Measurements from ENCODE around the gene CYTH3.
A peak's percentile ranks its signal among the peaks of the same experiment; 100 is the strongest.
"Not testable (repeated sequence)": the region's sequence is repeated elsewhere in the genome, so short reads cannot be mapped to it uniquely, and the experiment has no call there.

CYTH3 gene, protein sequence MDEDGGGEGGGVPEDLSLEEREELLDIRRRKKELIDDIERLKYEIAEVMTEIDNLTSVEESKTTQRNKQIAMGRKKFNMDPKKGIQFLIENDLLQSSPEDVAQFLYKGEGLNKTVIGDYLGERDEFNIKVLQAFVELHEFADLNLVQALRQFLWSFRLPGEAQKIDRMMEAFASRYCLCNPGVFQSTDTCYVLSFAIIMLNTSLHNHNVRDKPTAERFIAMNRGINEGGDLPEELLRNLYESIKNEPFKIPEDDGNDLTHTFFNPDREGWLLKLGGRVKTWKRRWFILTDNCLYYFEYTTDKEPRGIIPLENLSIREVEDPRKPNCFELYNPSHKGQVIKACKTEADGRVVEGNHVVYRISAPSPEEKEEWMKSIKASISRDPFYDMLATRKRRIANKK

DNA sequence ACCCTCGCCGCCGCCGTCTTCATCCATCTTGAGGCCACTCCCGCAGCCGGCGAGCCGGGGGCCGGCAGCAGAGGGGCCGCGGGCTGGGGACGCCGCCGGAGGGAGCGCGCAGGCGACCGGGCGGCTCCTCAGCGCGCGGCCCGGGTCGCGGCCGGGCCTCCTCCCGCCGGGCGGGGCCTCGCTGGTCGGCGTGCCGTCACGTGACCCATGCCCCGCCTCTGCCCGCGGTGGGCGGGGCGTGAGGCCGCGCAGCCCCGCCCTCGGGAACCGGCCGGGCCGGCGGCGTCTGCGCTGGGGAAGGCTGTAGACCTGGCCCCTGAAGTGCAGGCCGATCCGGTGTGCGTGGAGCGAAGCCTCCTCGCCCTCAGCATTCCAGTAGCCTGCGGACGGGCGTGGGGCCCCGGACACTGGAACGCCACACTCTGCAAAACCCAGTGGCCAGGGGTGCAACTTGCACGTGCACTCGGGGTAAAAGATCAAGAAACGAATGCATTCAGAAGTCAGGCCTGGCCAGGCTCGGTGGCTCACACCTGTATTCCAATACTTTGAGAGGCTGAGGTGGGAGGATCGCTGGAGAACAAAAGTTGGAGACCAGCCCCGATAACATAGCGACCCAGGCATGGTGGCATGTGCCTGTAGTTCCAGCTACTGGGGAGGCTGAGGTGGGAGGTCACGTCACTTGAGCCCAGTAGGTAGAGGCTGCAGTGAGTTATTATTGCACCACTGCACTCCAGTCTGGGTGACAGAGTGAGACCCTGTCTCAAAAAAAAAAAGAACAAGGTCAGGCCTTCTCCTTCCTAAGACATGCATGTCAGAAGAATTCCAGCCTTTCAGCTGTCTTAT is at the start of gene CYTH3:
CYTH3 (minus strand) TSS at position 144 of the 843 bp plus-strand sequence; CDS start at position 27, 117 bp downstream.
- DNase-seq: peak; percentile 52

DNA sequence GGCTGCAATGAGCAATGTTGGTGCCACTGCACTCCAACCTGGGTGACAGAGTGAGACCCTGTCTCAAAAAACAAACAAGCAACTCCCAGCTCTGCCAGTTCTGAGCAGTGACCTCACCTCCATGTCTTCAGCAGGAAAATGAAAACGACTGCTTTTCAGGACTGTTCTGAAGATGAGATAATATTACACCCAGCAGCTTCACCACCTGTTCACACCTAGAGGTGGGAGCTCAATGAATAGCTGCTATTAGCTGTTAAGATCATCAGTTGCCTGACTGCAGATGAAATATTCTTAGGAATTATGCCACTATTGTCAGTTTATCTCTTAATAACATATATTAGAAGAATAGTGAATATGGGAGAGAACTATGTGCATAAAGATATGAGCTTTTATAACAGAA is 48.4 kb upstream of the CYTH3 start:
- DNase-seq: peak; percentile 81

DNA sequence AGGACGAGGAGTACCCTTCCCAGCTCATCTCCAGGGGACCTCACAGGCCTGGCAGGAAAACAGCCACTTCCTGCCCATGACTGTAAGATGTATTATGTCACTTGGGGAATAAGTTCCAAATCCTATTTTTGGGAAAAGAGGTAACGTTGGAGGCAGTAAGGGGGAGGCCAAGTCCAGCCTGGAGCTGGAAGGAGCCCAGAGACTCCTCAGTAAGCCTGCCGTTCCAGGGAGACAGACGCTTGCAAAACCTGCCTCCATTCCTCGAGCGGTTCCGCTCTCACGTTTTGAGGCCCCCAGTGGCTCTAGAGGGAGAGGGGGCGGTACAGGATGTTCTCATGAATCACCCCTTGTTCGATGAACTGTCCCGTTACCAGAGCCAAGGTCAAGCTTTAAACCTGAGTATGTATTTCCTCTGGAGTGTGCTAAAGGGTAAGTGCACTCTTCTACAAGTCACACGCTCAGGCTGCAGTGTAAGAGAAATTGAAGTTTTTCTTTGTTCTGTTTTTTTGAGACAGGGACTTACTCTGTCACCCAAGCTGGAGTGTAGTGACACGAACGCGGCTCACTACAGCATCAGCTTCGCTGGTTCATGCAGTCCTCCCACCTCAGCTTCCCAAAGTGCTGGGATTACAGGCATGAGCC is 45.5 kb upstream of the CYTH3 start:
- DNase-seq: no peak

DNA sequence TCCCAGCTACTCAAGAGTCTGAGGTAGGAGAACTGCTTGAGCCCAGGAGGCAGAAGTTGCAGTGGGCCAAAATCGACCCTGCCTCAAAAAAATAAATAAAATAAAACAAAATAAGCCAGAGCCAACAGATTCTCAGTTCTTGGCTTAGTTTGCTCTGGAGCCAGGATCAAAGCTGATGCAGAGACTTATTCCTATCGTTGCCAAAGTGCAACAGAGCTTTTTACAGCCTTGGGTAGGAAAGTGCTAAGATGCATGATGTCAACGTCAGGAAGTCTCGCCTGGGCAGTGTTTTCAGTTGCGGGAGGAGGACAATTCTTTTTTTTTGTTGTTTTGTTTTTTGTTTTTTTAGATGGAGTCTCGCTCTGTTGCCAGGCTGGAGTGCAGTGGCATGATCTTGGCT is 43.8 kb upstream of the CYTH3 start:
- DNase-seq: no peak

DNA sequence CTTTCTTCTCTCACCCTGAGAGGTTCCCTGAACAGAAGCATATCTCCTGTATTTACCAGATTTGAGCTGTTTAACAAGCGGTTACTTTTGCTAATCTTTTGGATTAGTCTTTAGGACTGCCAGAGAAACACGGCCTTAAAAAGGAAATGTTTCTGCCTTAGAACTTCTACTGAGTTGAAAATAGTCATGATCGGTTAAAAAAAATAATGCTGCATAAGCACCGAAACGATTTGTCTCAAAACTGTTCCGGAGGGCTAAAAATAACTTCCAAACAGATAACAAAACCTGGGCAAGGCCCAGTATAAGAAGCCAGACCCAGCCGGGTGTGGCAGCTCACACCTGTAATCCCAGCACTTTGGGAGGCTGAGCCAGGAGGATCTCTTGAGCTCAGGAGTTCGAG is 43.3 kb upstream of the CYTH3 start:
- no peak for DNase-seq

DNA sequence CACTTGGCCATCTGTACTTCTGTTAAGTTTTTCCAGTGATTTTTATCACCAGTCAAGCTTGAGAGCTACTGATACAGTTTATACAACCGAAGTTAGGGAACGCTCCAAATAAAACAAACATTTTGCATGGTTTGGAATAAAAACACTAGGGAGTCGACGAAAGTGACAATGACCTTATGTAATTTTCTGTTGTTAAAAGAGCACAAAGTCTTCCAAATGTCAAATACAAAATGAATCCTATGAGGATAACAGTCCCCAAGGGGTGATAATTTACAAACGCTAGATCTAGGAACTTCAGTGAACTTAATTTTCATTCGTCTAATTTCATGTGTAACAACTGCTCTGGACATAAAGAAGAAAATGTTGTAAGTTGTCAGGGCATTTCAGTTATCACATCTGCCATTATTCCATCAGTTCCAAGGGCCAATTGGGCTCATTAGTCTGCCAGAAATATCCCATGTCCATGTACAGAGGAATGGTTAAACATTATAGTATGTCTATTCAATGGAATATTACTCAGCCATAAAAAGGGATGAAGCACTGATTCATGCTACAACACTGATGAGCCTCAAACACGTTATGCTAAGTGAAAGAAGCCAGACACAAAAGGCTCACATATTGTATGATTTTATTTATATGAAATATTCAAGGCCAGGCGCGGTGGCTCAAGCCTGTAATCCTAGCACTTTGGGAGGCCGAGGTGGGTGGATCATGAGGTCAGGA is 38.0 kb upstream of the CYTH3 start:
- DNase-seq: no peak

DNA sequence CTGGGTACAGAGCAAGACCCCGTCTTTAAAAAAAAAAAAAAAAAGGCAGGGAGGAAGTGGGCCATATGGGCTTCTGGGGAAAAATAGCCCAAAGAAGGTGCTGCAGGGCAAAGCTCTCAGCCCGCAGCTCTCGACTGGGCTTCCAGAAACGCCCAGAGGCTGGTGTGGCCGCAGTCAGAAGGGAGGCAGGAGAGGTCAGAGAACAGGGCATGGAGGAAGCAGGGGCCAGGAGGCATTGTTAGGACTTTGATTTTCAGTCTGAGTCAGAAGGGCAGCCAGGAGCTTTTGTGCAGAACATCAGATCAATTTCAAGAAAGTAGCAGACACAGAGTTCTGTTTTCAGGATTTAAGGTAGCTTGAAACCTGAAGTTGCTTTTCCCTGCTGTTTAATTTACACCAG is 35.3 kb upstream of the CYTH3 start:
- DNase-seq: no peak

DNA sequence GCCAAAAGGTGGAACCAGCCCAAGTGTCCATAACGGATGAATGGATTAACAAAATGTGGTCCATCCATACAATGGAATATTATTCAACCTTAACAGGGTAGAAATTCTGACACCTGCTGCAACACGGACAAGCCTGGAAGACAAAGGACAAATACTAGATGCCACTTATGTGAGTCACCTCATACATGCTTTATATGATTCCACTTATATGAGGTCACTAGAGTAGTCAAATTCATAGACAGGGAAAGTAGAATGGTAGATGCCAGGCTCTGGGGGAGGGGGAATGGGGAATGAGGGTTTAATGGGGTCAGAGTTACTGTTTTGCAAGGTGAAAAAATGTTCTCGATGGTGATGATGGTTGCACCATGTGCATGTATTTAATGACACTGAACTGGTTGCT is 34.0 kb upstream of the CYTH3 start:
- DNase-seq: no peak

DNA sequence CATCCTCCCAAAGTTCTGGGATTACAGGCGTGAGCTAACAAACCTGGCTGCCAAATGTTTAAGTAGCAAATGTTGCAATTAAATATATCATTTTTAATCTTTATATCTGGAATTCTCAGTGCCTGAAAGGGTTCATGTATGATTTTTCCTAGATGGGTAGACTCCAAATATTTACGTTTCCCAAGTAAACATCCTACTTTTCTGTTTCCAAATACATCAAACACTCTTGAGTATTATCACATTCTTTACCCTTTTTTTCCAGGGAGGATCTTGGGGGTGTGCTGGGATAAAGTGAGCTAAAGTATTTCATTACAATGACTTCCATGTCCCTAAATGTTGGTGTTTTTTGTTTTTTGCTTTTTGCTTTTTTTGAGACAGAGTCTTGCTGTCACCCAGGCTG is 32.9 kb upstream of the CYTH3 start:
- no peak for DNase-seq

DNA sequence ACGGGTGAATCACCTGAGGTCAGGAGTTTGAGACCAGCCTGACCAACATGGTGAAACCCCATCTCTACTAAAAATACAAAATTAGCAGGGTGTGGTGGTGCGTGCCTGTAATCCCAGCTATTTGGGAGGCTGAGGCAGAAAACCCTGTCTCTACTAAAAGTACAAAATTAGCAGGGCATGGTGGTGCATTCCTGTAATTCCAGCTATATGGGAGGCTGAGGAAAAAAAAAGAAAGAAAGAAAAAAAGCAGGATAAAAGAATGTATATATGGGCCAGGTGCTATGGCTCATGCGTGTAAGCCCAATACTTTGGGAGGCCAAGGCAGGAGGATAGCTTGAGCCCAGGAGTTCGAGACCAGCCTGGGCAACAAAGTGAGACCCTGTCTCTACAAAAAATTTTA is 29.0 kb upstream of the CYTH3 start:
- DNase-seq: not testable (repeated sequence)

DNA sequence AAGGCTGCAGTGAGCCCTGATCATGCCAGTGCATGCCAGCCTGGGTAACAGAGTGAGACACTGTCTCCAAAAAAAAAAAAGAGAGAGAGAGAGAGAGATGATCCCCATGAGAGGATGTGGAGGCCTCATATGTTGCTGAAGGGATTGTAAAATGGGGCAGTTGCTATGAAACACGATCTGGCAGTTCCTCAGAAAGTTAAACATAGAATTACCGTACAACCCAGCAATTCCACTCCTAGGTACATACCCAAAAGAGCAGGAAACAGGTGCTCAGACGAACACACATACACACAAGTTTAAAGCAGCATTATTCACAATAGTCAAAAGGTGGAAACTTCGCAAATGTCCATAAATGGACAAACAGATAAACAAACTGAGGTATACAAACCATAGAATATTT is 27.4 kb upstream of the CYTH3 start:
- peak; percentile 55 for DNase-seq

DNA sequence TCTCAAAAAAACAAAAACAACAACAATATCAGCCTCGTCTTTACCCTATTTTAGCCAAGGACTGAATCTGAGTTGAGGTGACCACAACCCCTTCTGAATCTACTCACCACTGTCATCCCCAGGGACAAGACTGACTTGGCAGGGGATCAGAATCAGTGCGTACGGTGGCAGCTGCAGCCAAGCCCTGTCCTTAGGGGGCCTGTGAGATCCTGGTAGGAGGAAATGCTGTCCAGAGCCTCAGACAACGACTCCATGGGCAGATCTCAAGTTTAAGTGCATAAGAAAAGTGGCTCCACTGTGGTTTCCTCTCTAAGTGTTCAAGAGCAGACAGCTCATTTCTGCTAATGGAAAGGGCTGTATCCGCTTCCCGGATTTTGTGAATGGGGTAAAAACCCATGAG is 22.4 kb upstream of the CYTH3 start:
- DNase-seq: no peak

DNA sequence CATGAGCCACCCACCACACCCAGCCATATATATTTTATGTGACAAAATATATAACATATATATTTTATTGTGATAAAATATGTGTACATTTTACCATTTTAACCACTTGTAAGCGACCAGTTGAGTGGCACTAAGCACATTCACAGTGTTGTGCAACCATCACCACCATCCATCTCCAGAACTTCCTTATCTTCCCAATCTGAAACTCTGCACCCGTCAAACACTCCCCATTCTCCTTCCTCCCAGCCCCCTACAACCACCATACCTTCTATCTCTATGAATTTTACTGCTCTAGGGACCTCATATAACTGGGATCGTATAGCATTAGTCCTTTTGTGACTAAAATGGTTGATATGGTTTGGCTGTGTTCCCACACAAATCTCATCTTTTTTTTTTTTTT is 20.8 kb upstream of the CYTH3 start:
- DNase-seq: no peak

DNA sequence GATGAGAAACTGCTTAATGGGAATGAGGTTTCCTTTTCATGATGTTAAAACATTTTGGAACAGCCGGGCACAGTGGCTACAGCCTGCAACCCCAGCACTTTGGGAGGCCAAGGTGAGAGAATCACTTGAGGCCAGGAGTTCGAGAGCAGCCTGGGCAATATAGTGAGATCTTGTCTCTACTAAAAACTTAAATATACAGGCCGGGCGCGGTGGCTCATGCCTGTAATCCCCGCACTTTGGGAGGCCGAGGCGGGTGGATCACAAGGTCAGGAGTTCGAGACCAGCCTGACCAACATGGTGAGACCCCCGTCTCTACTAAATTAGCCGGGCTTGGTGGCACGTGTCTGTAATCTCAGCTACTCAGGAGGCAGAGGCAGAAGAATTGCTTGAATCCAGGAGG is 19.5 kb upstream of the CYTH3 start:
- not testable (repeated sequence) for DNase-seq

DNA sequence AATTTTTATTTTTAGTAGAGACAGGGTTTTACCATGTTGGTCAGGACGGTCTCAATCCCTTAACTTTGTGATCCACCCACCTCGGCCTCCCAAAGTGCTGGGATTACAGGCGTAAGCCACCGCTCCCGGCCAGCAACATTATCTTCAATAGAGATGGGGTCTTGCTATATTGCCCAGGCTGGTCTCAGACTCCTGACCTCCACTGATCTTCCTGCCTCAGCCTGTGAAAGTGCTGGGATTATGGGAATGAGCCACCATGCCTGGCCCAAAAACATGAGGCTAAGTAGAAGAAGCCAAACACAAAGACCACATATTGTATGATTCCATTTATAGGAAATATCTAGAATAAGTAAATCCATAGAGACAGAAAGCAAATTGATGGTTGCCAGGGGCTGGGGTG is 19.1 kb upstream of the CYTH3 start:
- no peak for DNase-seq

DNA sequence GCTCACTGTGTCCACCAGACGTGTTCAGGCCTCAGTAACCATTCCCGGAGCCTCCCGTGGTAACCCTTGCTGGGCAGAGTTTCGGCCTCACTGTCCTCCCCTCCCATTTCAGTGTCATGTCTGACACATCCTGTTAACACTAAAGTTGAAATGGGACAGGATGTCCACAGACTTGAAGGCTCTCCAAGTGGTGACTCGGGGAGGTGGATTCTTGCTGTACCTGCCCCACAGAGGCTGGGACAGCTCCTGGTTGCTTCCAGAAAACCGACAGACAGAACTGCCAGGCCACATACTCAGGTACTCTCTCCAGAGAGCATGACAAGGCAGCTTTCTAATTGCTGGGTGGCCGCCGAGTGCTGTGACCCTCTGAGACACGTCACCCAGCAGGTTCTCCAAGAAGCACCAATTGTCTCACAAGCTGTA is 17.9 kb upstream of the CYTH3 start:
- DNase-seq: no peak

DNA sequence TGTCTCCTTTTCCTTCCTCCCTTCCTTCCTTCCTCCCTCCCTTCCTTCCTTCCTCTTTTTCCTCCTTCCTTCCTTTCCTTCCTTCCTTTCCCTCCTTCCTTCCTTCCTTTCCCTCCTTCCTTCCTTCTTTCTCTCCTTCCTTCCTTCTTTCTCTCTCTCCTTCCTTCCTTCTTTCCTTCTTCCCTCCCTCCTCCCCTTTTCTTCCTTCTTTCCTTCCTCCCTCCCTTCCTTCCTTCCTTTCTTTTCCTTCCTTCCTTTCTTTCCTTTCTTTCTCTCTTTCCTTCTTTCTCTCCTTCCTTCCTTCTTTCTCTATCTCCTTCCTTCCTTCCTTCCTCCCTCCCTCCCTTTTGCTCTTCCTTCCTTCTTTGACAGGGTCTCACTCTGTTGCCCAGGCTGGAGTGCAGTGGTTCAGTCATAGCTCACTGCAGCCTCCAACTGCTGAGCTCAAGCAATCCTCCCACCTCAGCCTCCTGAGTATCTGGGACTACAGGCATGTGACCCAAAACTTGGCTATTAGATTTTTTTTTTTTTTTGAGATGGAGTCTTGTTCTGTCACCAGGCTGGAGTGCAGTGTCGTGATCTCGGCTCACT is 15.9 kb upstream of the CYTH3 start:
- no peak for DNase-seq

DNA sequence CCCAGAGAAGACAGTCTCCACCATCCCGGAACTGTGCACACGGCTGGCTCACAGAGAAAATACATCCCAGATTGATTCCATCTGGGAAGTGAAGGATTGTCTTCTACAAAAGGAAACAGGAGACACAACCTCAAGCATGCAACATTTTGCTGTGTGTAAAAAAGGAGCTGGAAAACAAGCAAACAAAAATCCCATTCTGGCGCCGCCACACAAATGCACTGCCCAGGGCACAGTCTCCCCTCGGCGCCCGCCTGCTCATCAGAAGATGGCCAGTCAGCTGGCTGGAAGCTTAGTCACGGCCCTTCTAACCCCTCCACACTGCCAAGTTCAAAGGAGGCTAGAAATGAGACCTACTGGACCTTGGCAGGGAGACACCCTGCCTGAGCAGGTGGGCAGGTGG is 14.1 kb upstream of the CYTH3 start:
- no peak for DNase-seq

DNA sequence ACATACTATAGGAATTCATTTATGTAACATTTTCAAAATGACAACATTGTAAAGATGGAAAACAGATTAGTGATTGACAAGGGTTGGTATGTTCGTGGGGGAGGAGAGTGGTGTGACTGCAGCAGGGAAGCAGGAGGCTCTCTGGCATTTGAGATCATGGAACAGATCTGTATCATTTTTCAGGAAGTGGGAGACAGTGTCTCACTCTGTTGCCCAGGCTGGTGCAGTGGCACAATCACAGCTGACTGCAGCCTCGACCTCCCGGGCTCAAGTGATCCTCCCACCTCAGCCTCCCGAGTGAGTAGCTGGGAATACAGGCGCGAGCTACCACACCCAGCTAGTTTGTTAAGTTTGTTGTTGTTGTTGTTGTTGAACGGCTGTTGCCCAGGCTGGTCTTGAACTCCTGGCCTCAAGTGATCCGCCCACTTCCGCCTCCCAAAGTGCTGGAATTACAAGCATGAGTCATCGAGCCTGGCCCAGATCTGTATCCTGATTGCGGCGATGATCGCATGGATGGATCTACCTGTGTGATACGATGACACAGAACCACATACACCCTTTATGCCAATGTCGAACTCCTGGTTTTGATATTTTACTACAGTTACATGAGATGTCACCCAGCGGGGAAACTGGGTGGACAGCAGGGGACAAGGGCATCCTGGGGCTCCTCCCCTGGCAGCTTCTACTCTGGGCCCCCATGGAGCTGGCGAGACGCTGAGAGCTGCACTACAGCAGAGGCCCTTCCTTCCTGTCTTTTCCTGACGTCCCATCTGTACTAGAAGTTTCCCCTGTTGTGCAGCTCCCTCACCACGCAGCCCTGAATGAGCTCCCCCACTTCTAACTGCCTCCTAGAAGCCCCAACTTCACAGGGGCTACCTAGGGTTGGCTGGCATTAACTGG is 12.3 kb upstream of the CYTH3 start:
- DNase-seq: no peak

DNA sequence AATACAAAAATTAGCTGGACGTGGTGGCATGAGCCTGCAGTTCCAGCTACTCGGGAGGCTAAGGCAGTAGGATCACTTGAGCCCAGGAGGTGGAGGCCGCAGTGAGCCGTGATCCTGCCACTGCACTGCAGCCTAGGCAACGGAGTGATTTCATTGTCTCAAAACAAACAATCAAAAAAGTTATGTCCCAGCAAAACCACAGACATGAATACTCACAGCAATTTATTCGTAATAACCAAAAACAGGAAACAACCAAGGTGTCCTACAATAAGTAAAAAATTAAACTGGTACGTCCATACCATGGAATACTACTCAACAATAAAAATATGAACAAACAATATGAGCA is 11.6 kb upstream of the CYTH3 start:
- DNase-seq: no peak

DNA sequence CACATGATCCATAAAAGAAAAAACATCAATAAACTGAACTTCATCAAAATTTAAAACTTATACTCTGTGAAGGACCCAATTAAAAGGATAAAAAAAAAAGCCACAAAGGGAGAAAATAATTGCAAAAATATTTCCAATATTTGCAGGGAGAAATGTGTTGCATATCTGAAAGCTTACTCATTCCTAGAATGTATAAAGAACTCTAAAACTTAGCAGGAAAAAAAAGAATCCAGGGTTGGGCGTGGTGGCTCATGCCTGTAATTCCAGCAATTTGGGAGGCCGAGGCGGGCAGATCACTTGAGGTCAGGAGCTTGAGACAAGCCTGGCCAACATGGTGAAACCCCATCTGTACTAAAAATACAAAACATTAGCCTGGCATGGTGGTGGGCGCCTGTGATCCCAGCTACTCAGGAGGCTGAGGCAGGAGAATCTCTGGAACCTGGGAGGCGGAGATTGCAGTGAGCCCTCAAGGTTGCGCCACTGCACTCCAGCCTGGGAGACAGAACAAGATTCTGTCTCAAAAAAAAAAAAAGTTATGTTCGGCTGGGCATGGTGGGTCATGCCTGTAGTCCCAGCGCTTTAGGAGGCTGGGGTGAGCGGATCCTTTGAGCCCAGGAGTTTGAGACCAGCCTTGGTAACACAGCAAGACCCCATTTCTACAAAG is 11.1 kb upstream of the CYTH3 start:
- DNase-seq: not testable (repeated sequence)
